CD1c-positive myeloid dendritic cell (primary cell): ENCODE results near the gene COQ8A.

Experiments used
- DNase-seq: peaks from one replicate; pipeline ENCODE4 v3.0.0-alpha.2; 2016; ENCODE audit errors: extremely low spot score

COQ8A gene

GRCh38 chr1:227009937-227010336 lies 69.8 kb downstream of the COQ8A start:
- DNase-seq: no peak

- DNase-seq: no peak
Observed at GRCh38 chr1:227010645-227011044, 70.6 kb downstream of the COQ8A start.

- no peak for DNase-seq
Observed at GRCh38 chr1:227016990-227017389, 76.9 kb downstream of the COQ8A start.

GRCh38 chr1:227032396-227032795 lies 92.3 kb downstream of the COQ8A start:
- no peak for DNase-seq

GRCh38 chr1:227033880-227034279 lies 93.8 kb downstream of the COQ8A start:
- DNase-seq: no peak

- DNase-seq: no peak
Observed at GRCh38 chr1:227035316-227035715, 95.2 kb downstream of the COQ8A start.

GRCh38 chr1:227037121-227037520 lies 97.0 kb downstream of the COQ8A start:
- no peak for DNase-seq
